ENCODE results near the gene VPS36.

Gene VPS36

DNA sequence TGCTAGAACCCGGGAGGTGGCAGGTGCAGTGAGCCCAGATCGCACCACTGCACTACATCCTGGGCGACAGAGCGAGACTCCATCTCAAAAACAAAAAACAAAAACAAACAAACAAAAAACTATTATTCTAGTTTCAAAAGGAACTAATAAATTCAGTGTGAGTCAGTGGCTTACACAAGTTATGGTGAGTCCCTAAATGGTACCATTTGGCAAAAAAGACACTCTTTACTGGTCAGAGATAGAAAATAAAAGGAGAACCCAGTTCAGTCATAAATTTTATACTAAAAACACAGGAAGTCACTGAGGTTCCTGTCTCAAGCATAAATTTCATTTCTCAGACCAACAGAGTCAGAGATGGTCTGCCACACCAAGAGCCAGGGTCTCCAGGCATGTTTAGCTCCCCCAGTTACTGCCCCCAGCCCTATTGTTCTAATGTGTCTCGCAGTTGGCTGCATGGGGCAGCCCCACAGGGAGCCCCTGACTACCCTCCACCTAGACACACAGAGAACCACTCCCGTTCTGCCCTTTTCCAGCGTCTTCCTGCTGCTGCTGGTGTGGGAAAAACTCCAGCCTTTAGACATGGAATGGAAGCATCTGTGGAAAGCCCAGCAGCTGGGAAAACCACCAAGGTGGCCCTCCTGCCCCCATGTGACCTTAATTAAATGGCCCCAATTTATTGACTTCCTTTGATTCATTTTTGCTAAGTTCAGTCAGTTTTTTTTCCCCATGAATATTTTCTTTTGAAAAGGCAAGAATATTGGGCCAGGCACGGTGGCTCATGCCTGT lies 56.7 kb downstream of the VPS36 start:
- no peaks in the 10 kb centered on the region for H3K9me2 ChIP-seq (replicated peaks; ENCODE audit: control insufficient read depth, low read length)
- no peaks in the 10 kb centered on the region for H3K9me3 ChIP-seq (ENCODE audit: control insufficient read depth, insufficient read depth, low read length)
- no peaks in the 10 kb centered on the region for H3K79me2 ChIP-seq (ENCODE audit: control insufficient read depth, low read length)
- no peak overlapping the region for H3K27ac ChIP-seq (ENCODE audit: low read depth, low read length)
- H4K20me1 ChIP-seq (ENCODE audit: control insufficient read depth, insufficient read depth, low read depth, low read length) = no peaks in the 10 kb centered on the region
- no peaks in the 10 kb centered on the region for H3F3A ChIP-seq (ENCODE audit: control insufficient read depth, insufficient read depth)
- no peak overlapping the region for H3K4me3 ChIP-seq (ENCODE audit: low read length)
- no peaks in the 10 kb centered on the region for H3K36me3 ChIP-seq (ENCODE audit: control insufficient read depth, low read length)
- TF ChIP-seq, protein P1, sequence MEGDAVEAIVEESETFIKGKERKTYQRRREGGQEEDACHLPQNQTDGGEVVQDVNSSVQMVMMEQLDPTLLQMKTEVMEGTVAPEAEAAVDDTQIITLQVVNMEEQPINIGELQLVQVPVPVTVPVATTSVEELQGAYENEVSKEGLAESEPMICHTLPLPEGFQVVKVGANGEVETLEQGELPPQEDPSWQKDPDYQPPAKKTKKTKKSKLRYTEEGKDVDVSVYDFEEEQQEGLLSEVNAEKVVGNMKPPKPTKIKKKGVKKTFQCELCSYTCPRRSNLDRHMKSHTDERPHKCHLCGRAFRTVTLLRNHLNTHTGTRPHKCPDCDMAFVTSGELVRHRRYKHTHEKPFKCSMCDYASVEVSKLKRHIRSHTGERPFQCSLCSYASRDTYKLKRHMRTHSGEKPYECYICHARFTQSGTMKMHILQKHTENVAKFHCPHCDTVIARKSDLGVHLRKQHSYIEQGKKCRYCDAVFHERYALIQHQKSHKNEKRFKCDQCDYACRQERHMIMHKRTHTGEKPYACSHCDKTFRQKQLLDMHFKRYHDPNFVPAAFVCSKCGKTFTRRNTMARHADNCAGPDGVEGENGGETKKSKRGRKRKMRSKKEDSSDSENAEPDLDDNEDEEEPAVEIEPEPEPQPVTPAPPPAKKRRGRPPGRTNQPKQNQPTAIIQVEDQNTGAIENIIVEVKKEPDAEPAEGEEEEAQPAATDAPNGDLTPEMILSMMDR (IDR thresholded peaks at IDR 0.05; ENCODE audit: low read depth, low read length, poor library complexity, severe bottlenecking) = no peak
- no peak for TF ChIP-seq EZH2phosphoT487 (IDR thresholded peaks at IDR 0.05; ENCODE audit: borderline replicate concordance, low read length)
- no peak overlapping the region for H3K4me2 ChIP-seq (ENCODE audit: low read length)
- no peaks in the 10 kb centered on the region for H3K4me1 ChIP-seq (ENCODE audit: control insufficient read depth, low read length)
- peaks cover 3% of the 10 kb centered on the region; the same call in 1 of the 2 replicates for H3K27me3 ChIP-seq (ENCODE audit: control insufficient read depth, low read length)

DNA sequence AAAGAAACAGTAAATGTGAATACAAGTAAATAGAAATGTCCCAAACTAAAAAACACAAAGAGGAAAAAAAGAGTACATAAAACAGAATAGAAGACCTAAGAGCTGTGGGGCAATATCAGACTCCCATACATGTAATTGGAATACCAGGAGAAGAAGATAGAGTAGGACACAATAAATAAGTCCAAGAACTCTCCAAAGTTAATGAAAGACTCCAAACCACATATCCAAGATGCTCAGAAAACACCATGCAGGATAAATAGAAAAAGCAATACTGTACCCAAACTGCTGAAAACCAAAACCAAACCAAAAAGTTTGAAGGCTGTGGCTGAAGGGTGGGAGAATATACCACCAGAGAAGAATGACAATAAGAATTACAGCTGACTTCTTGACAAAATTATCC lies 62.7 kb downstream of the VPS36 start:
- no peaks in the 10 kb centered on the region for H4K20me1 ChIP-seq (ENCODE audit: control insufficient read depth, insufficient read depth, low read depth, low read length)
- no peaks in the 10 kb centered on the region for H3K4me1 ChIP-seq (ENCODE audit: control insufficient read depth, low read length)
- H3K9me3 ChIP-seq (ENCODE audit: control insufficient read depth, insufficient read depth, low read length) = no peaks in the 10 kb centered on the region
- H3K9me2 ChIP-seq (replicated peaks; ENCODE audit: control insufficient read depth, low read length) = no peaks in the 10 kb centered on the region
- H3K4me2 ChIP-seq (ENCODE audit: low read length) = no peak overlapping the region
- peaks cover 9% of the 10 kb centered on the region; the same call in 1 of the 2 replicates for H3K27me3 ChIP-seq (ENCODE audit: control insufficient read depth, low read length)
- TF ChIP-seq, protein P1 (IDR thresholded peaks at IDR 0.05; ENCODE audit: low read depth, low read length, poor library complexity, severe bottlenecking) = no peak
- no peak for TF ChIP-seq EZH2phosphoT487 (IDR thresholded peaks at IDR 0.05; ENCODE audit: borderline replicate concordance, low read length)
- no peak overlapping the region for H3K4me3 ChIP-seq (ENCODE audit: low read length)
- no peaks in the 10 kb centered on the region for H3K36me3 ChIP-seq (ENCODE audit: control insufficient read depth, low read length)
- no peaks in the 10 kb centered on the region for H3K79me2 ChIP-seq (ENCODE audit: control insufficient read depth, low read length)
- no peaks in the 10 kb centered on the region for H3F3A ChIP-seq (ENCODE audit: control insufficient read depth, insufficient read depth)
- no peak overlapping the region for H3K27ac ChIP-seq (ENCODE audit: low read depth, low read length)

DNA sequence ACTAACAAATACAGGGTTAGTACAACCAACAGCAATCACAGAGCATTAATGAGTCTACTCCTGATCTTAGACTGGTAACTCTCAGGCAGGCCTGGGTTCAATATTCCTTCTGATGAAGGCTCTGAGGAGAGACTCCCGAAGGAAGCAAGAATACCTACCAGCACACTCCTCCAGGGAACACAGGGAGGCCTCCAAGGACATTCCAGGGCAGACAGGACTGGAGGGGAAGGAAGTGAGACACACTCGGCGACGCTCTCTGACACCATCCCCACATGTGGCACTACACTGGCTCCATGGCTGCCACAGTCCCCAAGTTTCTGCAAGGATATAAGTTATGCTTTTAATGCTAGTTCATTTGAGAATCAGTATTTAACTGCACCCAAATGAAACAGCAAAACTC lies 64.6 kb downstream of the VPS36 start:
- Histone ChIP-seq H3K4me1 (ENCODE audit: control insufficient read depth, low read length) (no peaks in the 10 kb centered on the region), H3K79me2 (ENCODE audit: control insufficient read depth, low read length) (no peaks in the 10 kb centered on the region), H3K9me3 (ENCODE audit: control insufficient read depth, insufficient read depth, low read length) (no peaks in the 10 kb centered on the region), H3K4me2 (ENCODE audit: low read length) (no peak overlapping the region), H3K27me3 (ENCODE audit: control insufficient read depth, low read length) (peaks cover 9% of the 10 kb centered on the region; the same call in 1 of the 2 replicates), H3K9me2 (replicated peaks; ENCODE audit: control insufficient read depth, low read length) (no peaks in the 10 kb centered on the region), H3K36me3 (ENCODE audit: control insufficient read depth, low read length) (no peaks in the 10 kb centered on the region), H3F3A (ENCODE audit: control insufficient read depth, insufficient read depth) (no peaks in the 10 kb centered on the region), H4K20me1 (ENCODE audit: control insufficient read depth, insufficient read depth, low read depth, low read length) (no peaks in the 10 kb centered on the region), H3K4me3 (ENCODE audit: low read length) (no peak overlapping the region), H3K27ac (ENCODE audit: low read depth, low read length) (no peak overlapping the region)
- no peak for TF ChIP-seq EZH2phosphoT487 (IDR thresholded peaks at IDR 0.05; ENCODE audit: borderline replicate concordance, low read length)
- TF ChIP-seq, protein P1 (IDR thresholded peaks at IDR 0.05; ENCODE audit: low read depth, low read length, poor library complexity, severe bottlenecking) = no peak
